HCT116 (cell line): ENCODE measurements around the gene CHST3.

Source experiments
- EZH2phosphoT487 ChIP-seq: fragments of 200-600 bp; IDR thresholded peaks from 2 replicates; pipeline ENCODE4 v1.6.1; 2018; ENCODE audit warnings: antibody characterized with exemption, borderline replicate concordance
- TF ChIP-seq, protein P1 (sequence below), 3 experiments: fragments of 200-600 bp in 1 of 3; sonication (generic) in 1 of 3; IDR thresholded peaks in 2 of 3; conservative IDR thresholded peaks in 1 of 3; 2 replicates each; pipeline ENCODE4 v1.5.1; 2012 to 2017; ENCODE audit warnings: low read depth in 2 of 3, low read length in 2 of 3, antibody characterized with exemption in 1 of 3, borderline replicate concordance in 1 of 3, control low read depth in 1 of 3, mild to moderate bottlenecking in 1 of 3, mixed read lengths in 1 of 3, mixed run types in 1 of 3, moderate library complexity in 1 of 3; ENCODE audit not compliant: insufficient read depth in 1 of 3
- TF ChIP-seq, protein P2 (sequence below): IDR thresholded peaks from 2 replicates; pipeline ENCODE4 v1.6.1; 2011; ENCODE audit warnings: mild to moderate bottlenecking, low read length, moderate library complexity; ENCODE audit not compliant: insufficient replicate concordance; ENCODE audit errors: extremely low read depth

DNA sequence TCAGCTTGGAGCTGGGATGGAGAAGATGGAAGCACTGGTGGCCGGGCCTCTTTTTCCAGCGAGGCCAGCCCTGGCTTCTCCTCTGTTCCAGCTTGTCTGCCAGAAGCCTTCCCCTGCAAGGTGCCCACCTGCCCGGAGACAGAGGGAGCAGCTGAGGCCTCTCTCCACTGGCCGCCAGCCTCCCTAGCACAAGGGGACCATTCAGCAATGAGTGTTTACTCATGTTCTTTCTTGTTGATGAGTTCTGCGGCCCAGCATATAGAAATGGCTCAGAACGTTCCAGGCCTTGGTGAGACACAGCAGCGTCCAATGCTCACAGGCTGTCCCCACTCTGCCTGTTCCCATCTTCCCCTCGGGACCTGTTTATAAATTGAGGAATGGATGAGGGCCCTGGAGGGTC, 47.3 kb downstream of the CHST3 start:
- TF ChIP-seq, protein P1, sequence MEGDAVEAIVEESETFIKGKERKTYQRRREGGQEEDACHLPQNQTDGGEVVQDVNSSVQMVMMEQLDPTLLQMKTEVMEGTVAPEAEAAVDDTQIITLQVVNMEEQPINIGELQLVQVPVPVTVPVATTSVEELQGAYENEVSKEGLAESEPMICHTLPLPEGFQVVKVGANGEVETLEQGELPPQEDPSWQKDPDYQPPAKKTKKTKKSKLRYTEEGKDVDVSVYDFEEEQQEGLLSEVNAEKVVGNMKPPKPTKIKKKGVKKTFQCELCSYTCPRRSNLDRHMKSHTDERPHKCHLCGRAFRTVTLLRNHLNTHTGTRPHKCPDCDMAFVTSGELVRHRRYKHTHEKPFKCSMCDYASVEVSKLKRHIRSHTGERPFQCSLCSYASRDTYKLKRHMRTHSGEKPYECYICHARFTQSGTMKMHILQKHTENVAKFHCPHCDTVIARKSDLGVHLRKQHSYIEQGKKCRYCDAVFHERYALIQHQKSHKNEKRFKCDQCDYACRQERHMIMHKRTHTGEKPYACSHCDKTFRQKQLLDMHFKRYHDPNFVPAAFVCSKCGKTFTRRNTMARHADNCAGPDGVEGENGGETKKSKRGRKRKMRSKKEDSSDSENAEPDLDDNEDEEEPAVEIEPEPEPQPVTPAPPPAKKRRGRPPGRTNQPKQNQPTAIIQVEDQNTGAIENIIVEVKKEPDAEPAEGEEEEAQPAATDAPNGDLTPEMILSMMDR (IDR thresholded peaks at IDR 0.05 in 2 of 3, conservative IDR thresholded peaks at IDR 0.05 in 1 of 3; ENCODE audit: borderline replicate concordance in 1 of 3, insufficient read depth in 1 of 3, low read depth in 2 of 3, low read length in 2 of 3), result no peak
- no peak for TF ChIP-seq EZH2phosphoT487
- TF ChIP-seq, protein P2, sequence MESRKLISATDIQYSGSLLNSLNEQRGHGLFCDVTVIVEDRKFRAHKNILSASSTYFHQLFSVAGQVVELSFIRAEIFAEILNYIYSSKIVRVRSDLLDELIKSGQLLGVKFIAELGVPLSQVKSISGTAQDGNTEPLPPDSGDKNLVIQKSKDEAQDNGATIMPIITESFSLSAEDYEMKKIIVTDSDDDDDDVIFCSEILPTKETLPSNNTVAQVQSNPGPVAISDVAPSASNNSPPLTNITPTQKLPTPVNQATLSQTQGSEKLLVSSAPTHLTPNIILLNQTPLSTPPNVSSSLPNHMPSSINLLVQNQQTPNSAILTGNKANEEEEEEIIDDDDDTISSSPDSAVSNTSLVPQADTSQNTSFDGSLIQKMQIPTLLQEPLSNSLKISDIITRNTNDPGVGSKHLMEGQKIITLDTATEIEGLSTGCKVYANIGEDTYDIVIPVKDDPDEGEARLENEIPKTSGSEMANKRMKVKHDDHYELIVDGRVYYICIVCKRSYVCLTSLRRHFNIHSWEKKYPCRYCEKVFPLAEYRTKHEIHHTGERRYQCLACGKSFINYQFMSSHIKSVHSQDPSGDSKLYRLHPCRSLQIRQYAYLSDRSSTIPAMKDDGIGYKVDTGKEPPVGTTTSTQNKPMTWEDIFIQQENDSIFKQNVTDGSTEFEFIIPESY, result no peak
